HEK293 (cell line): Measurements from ENCODE around the gene CBY1.

Experiments used
- CTCF ChIA-PET: fragments of 350-600 bp; formaldehyde crosslinking; extraction: SDS; loops from one replicate; lab custom pipeline; 2021; ENCODE audit warnings: antibody characterized with exemption; lab: Yijun Ruan, JAX
- POLR2A ChIA-PET: fragments of 300-600 bp; formaldehyde crosslinking; extraction: SDS; loops from one replicate; lab custom pipeline; 2020; ENCODE audit warnings: antibody characterized with exemption, inconsistent platforms; lab: Yijun Ruan, JAX
- H3K27ac ChIP-seq: fragments of 200-500 bp; sonication (Bioruptor generic); 2 replicates; pipeline ENCODE4 v1.5.1; 2014; ENCODE audit warnings: low read depth, low read length, control low read depth, inconsistent platforms; ENCODE audit errors: extremely low read depth
- H3K36me3 ChIP-seq, 2 experiments: fragments of 200-500 bp in 1 of 2; sonication (Bioruptor generic) in 1 of 2; 1 replicate in 1 of 2; 2 replicates in 1 of 2; pipeline ENCODE4 v1.5.1; 2014 to 2017; ENCODE audit warnings: inconsistent platforms in 2 of 2, low read length in 2 of 2; ENCODE audit not compliant: control insufficient read depth in 2 of 2, insufficient read depth in 1 of 2
- H3K4me1 ChIP-seq: fragments of 200-500 bp; sonication (Bioruptor generic); 2 replicates; pipeline ENCODE4 v1.5.1; 2014; ENCODE audit warnings: mild to moderate bottlenecking, low read length, inconsistent platforms; ENCODE audit not compliant: control insufficient read depth, insufficient read depth
- H3K4me3 ChIP-seq: 2 replicates; pipeline ENCODE4 v1.5.1; 2011; ENCODE audit warnings: low read depth, mild to moderate bottlenecking, control low read depth, low read length, moderate library complexity
- H3K9me3 ChIP-seq: fragments of 200-500 bp; sonication (Bioruptor generic); 2 replicates; pipeline ENCODE4 v1.5.1; 2014; ENCODE audit warnings: low read depth, low read length, inconsistent platforms; ENCODE audit not compliant: control insufficient read depth, insufficient read depth
- FEZF1 ChIP-seq: fragments of 450-650 bp; formaldehyde crosslinking; IDR thresholded peaks from 2 replicates; pipeline ENCODE4 v1.5.1; 2016; ENCODE audit warnings: missing biosample characterization, missing genetic modification characterization
- GLI2 ChIP-seq: fragments of 450-650 bp; formaldehyde crosslinking; IDR thresholded peaks from 2 replicates; pipeline ENCODE4; 2017; ENCODE audit warnings: missing biosample characterization, missing genetic modification characterization, low read depth, borderline replicate concordance
- HIC1 ChIP-seq: fragments of 450-650 bp; formaldehyde crosslinking; IDR thresholded peaks from 2 replicates; pipeline ENCODE4 v1.5.1; 2016; ENCODE audit warnings: missing biosample characterization, missing genetic modification characterization
- INSM2 ChIP-seq: fragments of 450-650 bp; formaldehyde crosslinking; IDR thresholded peaks from 2 replicates; pipeline ENCODE4 v1.5.1; 2016; ENCODE audit warnings: missing biosample characterization, missing genetic modification characterization
- KLF7 ChIP-seq: fragments of 450-650 bp; formaldehyde crosslinking; IDR thresholded peaks from 2 replicates; pipeline ENCODE4 v1.5.1; 2016; ENCODE audit warnings: missing biosample characterization, missing genetic modification characterization, borderline replicate concordance
- OSR2 ChIP-seq: fragments of 450-650 bp; formaldehyde crosslinking; IDR thresholded peaks from 2 replicates; pipeline ENCODE4 v1.5.1; 2016; ENCODE audit warnings: missing biosample characterization, missing genetic modification characterization
- SCRT2 ChIP-seq: fragments of 450-650 bp; formaldehyde crosslinking; IDR thresholded peaks from 2 replicates; pipeline ENCODE4 v1.5.1; 2016; ENCODE audit warnings: missing biosample characterization, missing genetic modification characterization
- SP3 ChIP-seq: fragments of 450-650 bp; formaldehyde crosslinking; IDR thresholded peaks from 2 replicates; pipeline ENCODE4 v1.5.1; 2016; ENCODE audit warnings: missing biosample characterization, missing genetic modification characterization
- ZBTB17 ChIP-seq: fragments of 450-650 bp; formaldehyde crosslinking; IDR thresholded peaks from 2 replicates; pipeline ENCODE4 v1.5.1; 2016; ENCODE audit warnings: missing biosample characterization, missing genetic modification characterization
- ZBTB44 ChIP-seq: fragments of 450-650 bp; IDR thresholded peaks from 2 replicates; pipeline ENCODE4 v1.5.1; 2018; ENCODE audit warnings: missing biosample characterization, mild to moderate bottlenecking, missing genetic modification characterization
- ZBTB7A ChIP-seq: fragments of 450-650 bp; formaldehyde crosslinking; IDR thresholded peaks from 2 replicates; pipeline ENCODE4 v1.5.1; 2016; ENCODE audit warnings: low read depth, missing biosample characterization, missing genetic modification characterization
- ZNF157 ChIP-seq: fragments of 450-650 bp; formaldehyde crosslinking; IDR thresholded peaks from 2 replicates; pipeline ENCODE4 v1.5.1; 2016; ENCODE audit warnings: missing biosample characterization, missing genetic modification characterization
- ZNF184 ChIP-seq: fragments of 450-650 bp; IDR thresholded peaks from 2 replicates; pipeline ENCODE4 v1.5.1; 2018; ENCODE audit warnings: missing biosample characterization, mild to moderate bottlenecking, missing genetic modification characterization
- ZNF214 ChIP-seq: fragments of 450-650 bp; formaldehyde crosslinking; IDR thresholded peaks from 2 replicates; pipeline ENCODE4 v1.5.1; 2017; ENCODE audit warnings: missing biosample characterization, mild to moderate bottlenecking, missing genetic modification characterization, borderline replicate concordance
- ZNF280D ChIP-seq: fragments of 450-650 bp; formaldehyde crosslinking; IDR thresholded peaks from 2 replicates; pipeline ENCODE4 v1.5.1; 2016; ENCODE audit warnings: missing biosample characterization, missing genetic modification characterization
- ZNF341 ChIP-seq: fragments of 450-650 bp; formaldehyde crosslinking; IDR thresholded peaks from 2 replicates; pipeline ENCODE4; 2016; ENCODE audit warnings: low read depth, missing biosample characterization, missing genetic modification characterization
- ZNF621 ChIP-seq: fragments of 450-650 bp; formaldehyde crosslinking; IDR thresholded peaks from 2 replicates; pipeline ENCODE4 v1.5.1; 2017; ENCODE audit warnings: missing biosample characterization, missing genetic modification characterization
- ZNF623 ChIP-seq: fragments of 450-650 bp; formaldehyde crosslinking; IDR thresholded peaks from 2 replicates; pipeline ENCODE4 v1.5.1; 2016; ENCODE audit warnings: missing biosample characterization, missing genetic modification characterization
- ZNF658 ChIP-seq: fragments of 450-650 bp; formaldehyde crosslinking; IDR thresholded peaks from 2 replicates; pipeline ENCODE4; 2016; ENCODE audit warnings: missing biosample characterization, missing genetic modification characterization
- ZNF660 ChIP-seq: fragments of 450-650 bp; IDR thresholded peaks from 2 replicates; pipeline ENCODE4 v1.5.1; 2018; ENCODE audit warnings: missing biosample characterization, mild to moderate bottlenecking, missing genetic modification characterization
- ZNF677 ChIP-seq: fragments of 450-650 bp; IDR thresholded peaks from 2 replicates; pipeline ENCODE4 v1.5.0; 2018; ENCODE audit warnings: missing biosample characterization, mild to moderate bottlenecking, missing genetic modification characterization, moderate library complexity
- ZNF704 ChIP-seq: fragments of 450-650 bp; formaldehyde crosslinking; IDR thresholded peaks from 2 replicates; pipeline ENCODE4 v1.5.1; 2016; ENCODE audit warnings: missing biosample characterization, missing genetic modification characterization
- ZNF76 ChIP-seq: fragments of 450-650 bp; formaldehyde crosslinking; IDR thresholded peaks from 2 replicates; pipeline ENCODE4; 2016; ENCODE audit warnings: low read depth, missing biosample characterization, missing genetic modification characterization, borderline replicate concordance
- ZNF777 ChIP-seq: fragments of 450-650 bp; formaldehyde crosslinking; IDR thresholded peaks from 2 replicates; pipeline ENCODE4 v1.5.1; 2017; ENCODE audit warnings: missing biosample characterization, missing genetic modification characterization, borderline replicate concordance
- ZNF837 ChIP-seq: fragments of 450-650 bp; formaldehyde crosslinking; IDR thresholded peaks from 2 replicates; pipeline ENCODE4 v1.5.1; 2016; ENCODE audit warnings: missing biosample characterization, missing genetic modification characterization
- ZSCAN30 ChIP-seq: fragments of 450-650 bp; IDR thresholded peaks from 2 replicates; pipeline ENCODE4 v1.5.1; 2018; ENCODE audit warnings: missing biosample characterization, mild to moderate bottlenecking, missing genetic modification characterization, moderate library complexity

The CBY1 gene

GRCh38 chr22:38719196-38719595 is 62.8 kb downstream of the CBY1 start (continued):
- TF ChIP-seq ZNF280D (tag by site-specific recombination): no peak
- TF ChIP-seq HIC1 (tag by site-specific recombination): no peak
- TF ChIP-seq ZNF621 (tag by site-specific recombination): no peak
- no peak for TF ChIP-seq OSR2 (tag by site-specific recombination)
- no peak for TF ChIP-seq ZNF777 (tag by site-specific recombination)
- TF ChIP-seq ZBTB17 (tag by site-specific recombination): no peak

GRCh38 chr22:38720350-38720749 is 63.9 kb downstream of the CBY1 start:
- Histone ChIP-seq H3K36me3 (peaks cover 40 to 89% of the 10 kb centered on the region in 2 experiments), H3K9me3 (no peaks in the 10 kb centered on the region), H3K4me1 (peaks cover 7% of the 10 kb centered on the region), H3K4me3 (no peak overlapping the region)
- ChIA-PET CTCF (interaction anchor here (0.6 to 2.1 kb wide), 3 partner anchors 13 to 703 kb away, joined by 3 to 11 read pairs (median 4); no protein-coding TSS in a partner anchor), POLR2A (no interaction called here)
- TF ChIP-seq ZNF837 (tag by site-specific recombination) (no peak), SCRT2 (tag by site-specific recombination) (no peak), INSM2 (tag by site-specific recombination) (no peak), ZNF623 (no peak), ZNF704 (tag by site-specific recombination) (no peak), FEZF1 (no peak), ZNF677 (tag by site-specific recombination) (no peak), KLF7 (tag by site-specific recombination) (no peak), SP3 (tag by site-specific recombination) (no peak), ZNF157 (tag by site-specific recombination) (no peak)
- TF ChIP-seq, all 188 proteins: peak for 0
- H3K27ac ChIP-seq: no peak overlapping the region

GRCh38 chr22:38721551-38721950 is 65.1 kb downstream of the CBY1 start:
- H3K9me3 ChIP-seq: no peaks in the 10 kb centered on the region
- H3K4me3 ChIP-seq: no peak overlapping the region
- H3K27ac ChIP-seq: no peak overlapping the region
- ChIA-PET POLR2A (interaction anchor here (5.3 kb wide), 1 partner anchor 12 kb away, joined by 23 read pairs; no protein-coding TSS in a partner anchor), CTCF (interaction anchor here (0.5 to 2.1 kb wide), 3 partner anchors 12 to 47 kb away, joined by 3 to 11 read pairs (median 3); no protein-coding TSS in a partner anchor)
- H3K4me1 ChIP-seq: peaks cover 7% of the 10 kb centered on the region
- H3K36me3 ChIP-seq: peaks cover 43 to 89% of the 10 kb centered on the region in 2 experiments
- TF ChIP-seq GLI2 (tag by site-specific recombination) (no peak), ZNF658 (no peak), ZSCAN30 (tag by site-specific recombination) (no peak), ZBTB44 (tag by site-specific recombination) (no peak), ZNF184 (tag by site-specific recombination) (no peak), ZNF76 (tag by site-specific recombination) (no peak), ZNF660 (no peak), ZBTB7A (tag by site-specific recombination) (no peak), ZNF341 (tag by site-specific recombination) (no peak), ZNF214 (tag by site-specific recombination) (no peak)
